Left lung (tissue), 10 donors: Measurements from ENCODE around the gene ANKS1B. TPM values are rescaled to one million over a fixed set of nuclear protein-coding genes. Genes with fewer than 3 reads are reported as not detected.

ENCODE experiments used
- ATAC-seq: fragments of 200-7000 bp; cut with Tn5 transposase; one replicate; pipeline ENCODE4 v1.9.1; 2020; ENCODE audit warnings: moderate library complexity
- DNase-seq, 4 donors: peaks; one replicate each; pipeline ENCODE4 v3.0.0-alpha.2; 2013 to 2020
- H3K27ac ChIP-seq, 2 donors: fragments of 200-600 bp; sonication (generic) in 1 of 2; one replicate each; pipeline versions ENCODE4 v1.5.0 to v1.8.0; 2020 to 2021
- H3K27me3 ChIP-seq, 2 donors: fragments of 200-600 bp; sonication (generic) in 1 of 2; one replicate each; pipeline versions ENCODE4 v1.5.0 to v1.8.0; 2020 to 2021
- H3K36me3 ChIP-seq, 2 donors: fragments of 200-600 bp; sonication (generic) in 1 of 2; one replicate each; pipeline versions ENCODE4 v1.5.0 to v1.8.0; 2020 to 2021
- H3K4me1 ChIP-seq, 2 donors: fragments of 200-600 bp; one replicate each; pipeline ENCODE4 v1.8.0; 2021
- H3K4me3 ChIP-seq, 2 donors: fragments of 200-600 bp; sonication (generic) in 1 of 2; one replicate each; pipeline versions ENCODE4 v1.5.0 to v1.8.0; 2020 to 2021; ENCODE audit warnings: mild to moderate bottlenecking in 1 of 2
- H3K9me3 ChIP-seq, 2 donors: fragments of 200-600 bp; sonication (generic) in 1 of 2; one replicate each; pipeline versions ENCODE4 v1.5.0 to v1.8.0; 2020 to 2021
- intact Hi-C, 2 donors: fragments of 100-400 bp; cut with DNase I; formaldehyde crosslinking; loops; one replicate each; pipeline versions ENCODE4 v1.11.2 to v1.14.2; 2022
- polyA plus RNA-seq, 6 donors: library from polyadenylated mRNA; unstranded; fragments of 120-200 nt; gene quantifications; one replicate each; pipeline ENCODE4 v1.2.1, GENCODE V29; 2013; ENCODE audit not compliant: insufficient read length in 6 of 6
- total RNA-seq, 2 donors: library from RNA; stranded (reverse); fragmentation: NEBNext Ultra II Directional; extraction: Animal tissue kit (Norgen Biotek cat#: 25700); gene quantifications; one replicate each; pipeline ENCODE4 v1.2.1, GENCODE V29; 2021
- TF ChIP-seq, protein P1 (sequence below), 2 donors: fragments of 200-600 bp; sonication (generic) in 1 of 2; IDR thresholded peaks; one replicate each; pipeline versions ENCODE4 v1.5.0 to v1.8.0; 2021; ENCODE audit warnings: antibody characterized with exemption in 2 of 2
- donor health status: DM: no; HTN: yes; CAD: no.
- donor health status: DM: no; HTN: no; CAD: no.

ANKS1B gene
- total and polyA plus RNA-seq, 8 donors: 4.9 to 31.8 (median 14.9) TPM

DNA sequence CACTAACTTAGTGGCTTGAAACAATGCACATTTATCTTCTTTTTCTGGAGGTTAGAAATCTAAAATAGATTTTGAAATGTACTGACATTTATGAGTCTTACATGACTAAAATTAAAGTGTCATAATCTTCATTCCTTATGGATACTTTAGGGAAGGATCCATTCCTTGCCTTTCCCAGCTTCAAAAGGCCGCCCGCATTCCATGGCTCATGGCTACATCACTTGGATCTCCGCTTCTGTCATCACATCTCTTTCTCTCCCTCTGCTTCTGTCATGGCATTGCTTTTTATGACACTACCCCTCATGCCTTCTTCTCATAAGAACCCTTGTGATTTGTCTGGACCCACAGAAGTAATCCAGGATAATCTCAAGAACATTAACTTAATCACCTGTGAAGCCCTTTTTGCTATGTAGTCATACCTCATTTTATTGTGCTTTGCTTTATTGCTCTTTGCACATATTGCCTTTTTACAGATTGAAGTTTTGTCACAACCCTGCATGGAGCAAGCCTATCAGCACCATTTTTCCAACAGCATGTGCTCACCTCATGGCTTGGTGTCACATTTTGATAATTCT, 270.7 kb downstream of the ANKS1B start:
- no peak for DNase-seq
- Histone ChIP-seq H3K9me3 (peaks cover 0 to 14% of the 10 kb centered on the region in 2 donors), H3K4me3 (no peak overlapping the region), H3K27ac (no peak overlapping the region), H3K4me1 (no peaks in the 10 kb centered on the region), H3K36me3 (no peaks in the 10 kb centered on the region), H3K27me3 (no peaks in the 10 kb centered on the region)
- no peak for ATAC-seq
- TF ChIP-seq, protein P1, sequence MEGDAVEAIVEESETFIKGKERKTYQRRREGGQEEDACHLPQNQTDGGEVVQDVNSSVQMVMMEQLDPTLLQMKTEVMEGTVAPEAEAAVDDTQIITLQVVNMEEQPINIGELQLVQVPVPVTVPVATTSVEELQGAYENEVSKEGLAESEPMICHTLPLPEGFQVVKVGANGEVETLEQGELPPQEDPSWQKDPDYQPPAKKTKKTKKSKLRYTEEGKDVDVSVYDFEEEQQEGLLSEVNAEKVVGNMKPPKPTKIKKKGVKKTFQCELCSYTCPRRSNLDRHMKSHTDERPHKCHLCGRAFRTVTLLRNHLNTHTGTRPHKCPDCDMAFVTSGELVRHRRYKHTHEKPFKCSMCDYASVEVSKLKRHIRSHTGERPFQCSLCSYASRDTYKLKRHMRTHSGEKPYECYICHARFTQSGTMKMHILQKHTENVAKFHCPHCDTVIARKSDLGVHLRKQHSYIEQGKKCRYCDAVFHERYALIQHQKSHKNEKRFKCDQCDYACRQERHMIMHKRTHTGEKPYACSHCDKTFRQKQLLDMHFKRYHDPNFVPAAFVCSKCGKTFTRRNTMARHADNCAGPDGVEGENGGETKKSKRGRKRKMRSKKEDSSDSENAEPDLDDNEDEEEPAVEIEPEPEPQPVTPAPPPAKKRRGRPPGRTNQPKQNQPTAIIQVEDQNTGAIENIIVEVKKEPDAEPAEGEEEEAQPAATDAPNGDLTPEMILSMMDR (IDR thresholded peaks at IDR 0.05): no peak
- intact Hi-C loops: no loop called here

DNA sequence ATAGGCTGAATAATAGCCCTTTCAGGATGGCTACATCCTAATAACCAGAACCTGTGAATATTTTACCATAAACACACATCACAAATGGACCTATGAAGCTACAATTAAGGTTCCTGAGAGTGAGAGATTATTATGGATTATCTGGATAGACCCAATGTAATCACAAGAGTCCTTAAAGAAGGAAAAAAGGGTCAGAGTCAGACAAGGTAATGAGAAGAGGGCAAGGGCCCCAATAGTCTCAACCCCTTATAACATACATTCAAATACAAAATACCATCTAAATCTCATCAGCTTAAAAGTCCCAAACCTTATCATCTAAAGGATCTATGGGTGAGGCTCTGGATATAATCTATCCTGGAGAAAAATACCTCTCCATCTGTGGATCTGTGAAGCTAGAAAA, 272.5 kb downstream of the ANKS1B start:
- Histone ChIP-seq H3K27me3 (no peaks in the 10 kb centered on the region), H3K27ac (no peak overlapping the region), H3K9me3 (peaks cover 0 to 14% of the 10 kb centered on the region in 2 donors), H3K36me3 (no peaks in the 10 kb centered on the region), H3K4me3 (no peak overlapping the region), H3K4me1 (no peaks in the 10 kb centered on the region)
- DNase-seq: no peak
- ATAC-seq: no peak
- TF ChIP-seq, protein P1 (IDR thresholded peaks at IDR 0.05): no peak
- intact Hi-C loops: no loop called here

DNA sequence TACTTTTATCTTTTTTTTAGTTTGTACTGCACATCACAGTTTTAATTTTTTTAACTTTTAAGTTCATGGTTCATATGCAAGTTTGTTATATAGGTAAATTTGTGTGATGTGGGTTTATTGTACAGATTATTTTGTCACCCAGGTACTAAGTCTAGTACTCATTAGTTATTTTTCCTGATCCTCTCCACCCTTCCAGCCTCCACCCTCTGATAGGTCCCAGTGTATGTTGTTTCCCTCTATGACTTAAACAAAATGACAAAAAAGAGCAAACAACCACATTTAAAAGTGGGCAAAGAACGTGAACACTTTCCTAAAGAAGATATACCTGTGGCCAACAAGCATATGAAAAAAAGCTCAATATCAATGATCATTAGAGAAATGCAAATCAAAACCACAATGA, 273.5 kb downstream of the ANKS1B start:
- no peak overlapping the region for H3K27ac ChIP-seq
- intact Hi-C loops: no loop called here
- peaks cover 0 to 14% of the 10 kb centered on the region in 2 donors for H3K9me3 ChIP-seq
- no peaks in the 10 kb centered on the region for H3K27me3 ChIP-seq
- no peak overlapping the region for H3K4me3 ChIP-seq
- no peak for DNase-seq
- ATAC-seq: no peak
- no peaks in the 10 kb centered on the region for H3K4me1 ChIP-seq
- TF ChIP-seq, protein P1 (IDR thresholded peaks at IDR 0.05): no peak
- H3K36me3 ChIP-seq: no peaks in the 10 kb centered on the region

DNA sequence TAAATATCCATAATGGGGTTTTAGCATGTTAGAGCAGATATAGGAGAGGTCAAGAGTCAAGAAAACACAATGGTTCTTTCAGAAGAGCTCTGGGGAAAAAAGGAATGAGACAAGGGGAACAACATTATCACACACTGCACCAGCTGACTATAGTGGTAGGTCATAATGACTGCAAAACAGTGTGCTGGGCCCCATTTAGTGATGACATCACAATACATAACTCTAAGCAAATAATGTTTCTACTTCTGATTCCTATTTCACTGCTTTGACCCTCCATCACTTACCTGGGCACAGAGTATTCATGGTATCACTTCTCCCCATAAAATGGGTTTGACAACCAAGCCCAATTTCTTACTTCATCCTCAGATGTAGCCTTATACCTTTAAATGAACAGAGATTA, 275.1 kb downstream of the ANKS1B start:
- no peaks in the 10 kb centered on the region for H3K4me1 ChIP-seq
- intact Hi-C loops: no loop called here
- peaks cover 0 to 13% of the 10 kb centered on the region in 2 donors for H3K9me3 ChIP-seq
- no peaks in the 10 kb centered on the region for H3K36me3 ChIP-seq
- no peak for ATAC-seq
- no peak overlapping the region for H3K27ac ChIP-seq
- TF ChIP-seq, protein P1 (IDR thresholded peaks at IDR 0.05): no peak
- no peaks in the 10 kb centered on the region for H3K27me3 ChIP-seq
- H3K4me3 ChIP-seq: no peak overlapping the region
- DNase-seq: no peak

- intact Hi-C loops: no loop called here
- no peak overlapping the region for H3K27ac ChIP-seq
- ATAC-seq: no peak
- no peak overlapping the region for H3K4me3 ChIP-seq
- peaks cover 0 to 9% of the 10 kb centered on the region in 2 donors for H3K9me3 ChIP-seq
- TF ChIP-seq, protein P1 (IDR thresholded peaks at IDR 0.05): no peak
- DNase-seq: no peak
- no peaks in the 10 kb centered on the region for H3K27me3 ChIP-seq
- no peaks in the 10 kb centered on the region for H3K36me3 ChIP-seq
- H3K4me1 ChIP-seq: no peaks in the 10 kb centered on the region
These were observed 275.6 kb downstream of the ANKS1B start for GRCh38 chr12:99709116-99709515.
